ENCODE measurements around the gene CDHR1. TPM values are rescaled to one million over a fixed set of nuclear protein-coding genes. Genes with fewer than 3 reads are reported as not detected.

CDHR1 gene
- total and polyA plus RNA-seq, 2 of the 8 experiments (the other 6 are each of a cell fraction or from before 2014, with no cell fraction given), result 3.9 to 10.5 TPM

DNA sequence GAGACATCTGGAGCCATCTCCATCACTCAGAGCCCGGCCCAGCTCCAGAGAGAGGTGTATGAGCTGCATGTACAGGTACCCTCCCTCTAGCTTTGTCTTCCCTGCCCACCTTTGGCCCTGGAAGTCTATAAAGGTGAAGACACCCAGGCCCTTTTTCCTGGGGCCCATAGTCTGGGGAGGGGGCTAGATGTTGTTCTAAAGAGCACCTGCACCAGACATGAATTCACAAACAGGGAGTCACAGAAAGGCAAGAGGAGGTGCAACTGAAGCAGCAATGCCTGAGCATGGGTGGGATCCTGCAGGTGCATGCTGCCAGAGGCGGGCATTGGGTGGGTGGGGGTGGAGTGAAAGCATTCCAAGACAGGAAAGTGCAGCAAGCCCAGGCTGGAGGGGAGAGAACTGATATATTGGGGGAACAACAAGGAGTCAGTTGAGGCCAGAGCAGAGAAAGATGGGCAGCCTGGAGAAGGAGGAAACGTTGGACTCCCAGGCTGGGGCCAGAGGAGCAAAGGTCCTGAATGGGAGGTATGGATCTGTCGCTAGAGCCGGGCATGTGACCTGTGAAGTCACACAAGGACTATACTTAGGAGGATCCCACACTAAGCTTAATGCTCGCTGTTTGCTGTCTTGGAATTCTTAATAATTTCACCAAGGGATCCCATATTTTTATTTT, 11.7 kb downstream of the CDHR1 start:
- no peak overlapping the region for H3K27ac ChIP-seq (ENCODE audit: low read depth, low read length)
- H3K79me1 ChIP-seq (ENCODE audit: low read depth, low read length), result no peaks in the 10 kb centered on the region
- no peak for TF ChIP-seq SP4 (IDR thresholded peaks at IDR 0.05; ENCODE audit: low read length)
- TF ChIP-seq SIX5 (IDR thresholded peaks at IDR 0.05; ENCODE audit: low read depth, low read length), result no peak
- H3K14ac ChIP-seq (ENCODE audit: insufficient read length), result no peak overlapping the region
- peaks cover 0 to 4% of the 10 kb centered on the region in 2 experiments for H4K20me1 ChIP-seq (replicated peaks in 1 of 2; ENCODE audit: control insufficient read depth in 1 of 2, insufficient read depth in 2 of 2, low read length in 2 of 2)
- H2BK15ac ChIP-seq (ENCODE audit: low read length), result no peak overlapping the region
- no peaks in the 10 kb centered on the region for H3K4me1 ChIP-seq (replicated peaks in 1 of 4; ENCODE audit: control insufficient read depth in 3 of 4, insufficient read depth in 4 of 4, low read length in 3 of 4)
- no peak overlapping the region for H3K18ac ChIP-seq (ENCODE audit: extremely low read depth, low read length)
- no peak overlapping the region for H4K5ac ChIP-seq (ENCODE audit: insufficient read length, low read depth, low read length)
- H3K36me3 ChIP-seq (ENCODE audit: control insufficient read depth in 2 of 4, insufficient read depth in 4 of 4, low read length in 3 of 4), result no peaks in the 10 kb centered on the region
- ChIA-PET CTCF (ENCODE audit: partially characterized antibody) (interaction anchor here (0.6 to 10.8 kb wide), 32 partner anchors 9 to 632 kb away, joined by 3 to 248 read pairs (median 6); partner anchors contain the start of genes CDHR1, GHITM, LRIT2 and RGR), POLR2A (ENCODE audit: partially characterized antibody) (no interaction called here)
- no peak for DNase-seq (ENCODE audit: low read depth in 1 of 2, low spot score in 2 of 2)
- no peak overlapping the region for H2BK120ac ChIP-seq (replicated peaks; ENCODE audit: low read depth, low read length)
- H2BK12ac ChIP-seq (ENCODE audit: low read depth, low read length), result no peak overlapping the region
- WGBS, 2 experiments (ENCODE audit: extremely low coverage in 1 of 2, insufficient coverage in 1 of 2, insufficient read length in 1 of 2, insufficient replicate concordance in 2 of 2, low coverage in 1 of 2, low lambda C conversion rate in 2 of 2, missing lambda C conversion rate in 1 of 2), result 83% methylated on average over 6 of the region's 6 CpGs; no CpG with 5 or more reads in 1 of the 2 experiments
- no peak overlapping the region for H4K91ac ChIP-seq (replicated peaks; ENCODE audit: insufficient read length, low read length)
- H4K8ac ChIP-seq (ENCODE audit: extremely low read depth, insufficient read depth, low read length), result no peak overlapping the region
- H3K23ac ChIP-seq (ENCODE audit: insufficient read length), result no peak overlapping the region
- H2AFZ ChIP-seq (ENCODE audit: low read length), result no peak overlapping the region
- no peak overlapping the region for H3K4me2 ChIP-seq (ENCODE audit: insufficient read depth in 1 of 2, low read depth in 2 of 2, low read length in 2 of 2)
- no peak overlapping the region for H3K56ac ChIP-seq (replicated peaks; ENCODE audit: insufficient read length, low read depth, low read length)
- H2AK5ac ChIP-seq (ENCODE audit: low read depth, low read length), result no peak overlapping the region
- no peaks in the 10 kb centered on the region for H3K79me2 ChIP-seq (ENCODE audit: control insufficient read depth in 1 of 2, insufficient read depth in 2 of 2, low read length in 2 of 2)
- FAIRE-seq, result no peak
- no peaks in the 10 kb centered on the region for H3K27me3 ChIP-seq (replicated peaks in 1 of 4; ENCODE audit: control insufficient read depth in 3 of 4, extremely low read depth in 1 of 4, insufficient read depth in 3 of 4, low read length in 3 of 4)
- no peak overlapping the region for H3K9ac ChIP-seq (replicated peaks in 1 of 4; ENCODE audit: extremely low read depth in 1 of 4, low read depth in 3 of 4, low read length in 3 of 4)
- no peak overlapping the region for H2BK5ac ChIP-seq (ENCODE audit: low read depth, low read length)
- H3K4ac ChIP-seq (replicated peaks; ENCODE audit: insufficient read length, low read depth, low read length), result no peak overlapping the region
- no peaks in the 10 kb centered on the region for H3K23me2 ChIP-seq (ENCODE audit: low read depth, low read length)
- H3K4me3 ChIP-seq (ENCODE audit: extremely low read depth in 1 of 4, insufficient read depth in 2 of 4, low read depth in 3 of 4, low read length in 4 of 4), result no peak overlapping the region
- H3K9me3 ChIP-seq (ENCODE audit: insufficient read depth in 2 of 2, low read depth in 1 of 2, low read length in 1 of 2), result no peaks in the 10 kb centered on the region
- no peak overlapping the region for H2BK20ac ChIP-seq (ENCODE audit: low read length)

Measured in H1 (cell line).